GM12801 (cell line): Measurements from ENCODE around the gene FGD6.

Experiments used
- CTCF ChIP-seq: IDR thresholded peaks from one replicate; pipeline ENCODE4 v1.5.1; 2011; ENCODE audit warnings: control low read depth; ENCODE audit not compliant: insufficient read length; ENCODE audit errors: extremely low read depth

FGD6 gene

GRCh38 chr12:95229636-95230035 is 12.4 kb upstream of the FGD6 start:
- TF ChIP-seq CTCF: no peak

GRCh38 chr12:95228617-95229016 is 11.3 kb upstream of the FGD6 start:
- TF ChIP-seq CTCF: no peak

GRCh38 chr12:95227818-95228356 is 10.6 kb upstream of the FGD6 start:
- no peak for TF ChIP-seq CTCF

GRCh38 chr12:95225645-95226212 is 8.5 kb upstream of the FGD6 start:
- TF ChIP-seq CTCF: no peak

- TF ChIP-seq CTCF: no peak
These were observed 7.2 kb upstream of the FGD6 start for GRCh38 chr12:95224202-95225170.

GRCh38 chr12:95220726-95221125 is 3.5 kb upstream of the FGD6 start:
- no peak for TF ChIP-seq CTCF

GRCh38 chr12:95220190-95220589 is 2.9 kb upstream of the FGD6 start:
- TF ChIP-seq CTCF: no peak
